ENCODE measurements around the gene MATCAP1. TPM values are rescaled to one million over a fixed set of nuclear protein-coding genes. Genes with fewer than 3 reads are reported as not detected.

MATCAP1 gene
- total RNA-seq, 1 donor from 2014 or later: 145 TPM

GRCh38 chr16:67169642-67170167 is 14.1 kb downstream of the MATCAP1 start:
- peak overlapping the region; percentile 77 for H3K4me3 Mint-ChIP-seq (ENCODE audit: low read depth)
- H3K4me1 Mint-ChIP-seq (ENCODE audit: low read depth): peaks cover 20% of the 10 kb centered on the region
- peak; percentile 70 for TF ChIP-seq CTCF (IDR thresholded peaks at IDR 0.05; ENCODE audit: unreplicated experiment)
- H3K36me3 Mint-ChIP-seq (ENCODE audit: insufficient read depth): no peaks in the 10 kb centered on the region
- peak overlapping the region; percentile 70 for H3K27ac Mint-ChIP-seq
- H3K9me3 Mint-ChIP-seq (ENCODE audit: low read depth): no peaks in the 10 kb centered on the region
- no peak for DNase-seq (ENCODE audit: low spot score, unreplicated experiment)
- H3K27me3 Mint-ChIP-seq: peaks cover 82% of the 10 kb centered on the region

GRCh38 chr16:67169011-67169451 is 14.7 kb downstream of the MATCAP1 start:
- Mint-ChIP-seq H3K4me3 (ENCODE audit: low read depth) (peak overlapping the region; percentile 21), H3K4me1 (ENCODE audit: low read depth) (peaks cover 20% of the 10 kb centered on the region), H3K9me3 (ENCODE audit: low read depth) (no peaks in the 10 kb centered on the region), H3K27ac (no peak overlapping the region), H3K27me3 (peaks cover 84% of the 10 kb centered on the region), H3K36me3 (ENCODE audit: insufficient read depth) (no peaks in the 10 kb centered on the region)
- no peak for DNase-seq (ENCODE audit: low spot score, unreplicated experiment)
- TF ChIP-seq CTCF (IDR thresholded peaks at IDR 0.05; ENCODE audit: unreplicated experiment): no peak

- Mint-ChIP-seq H3K9me3 (ENCODE audit: low read depth) (no peaks in the 10 kb centered on the region), H3K27ac (no peak overlapping the region)
Measured at GRCh38 chr16:67167588-67167987, 16.2 kb downstream of the MATCAP1 start.

GRCh38 chr16:67166598-67167168 is 17.1 kb downstream of the MATCAP1 start:
- no peak for TF ChIP-seq CTCF (IDR thresholded peaks at IDR 0.05; ENCODE audit: unreplicated experiment)
- Mint-ChIP-seq H3K4me3 (ENCODE audit: low read depth) (no peak overlapping the region), H3K36me3 (ENCODE audit: insufficient read depth) (no peaks in the 10 kb centered on the region), H3K4me1 (ENCODE audit: low read depth) (peaks cover 10% of the 10 kb centered on the region), H3K27me3 (peaks cover 80% of the 10 kb centered on the region), H3K9me3 (ENCODE audit: low read depth) (no peaks in the 10 kb centered on the region), H3K27ac (no peak overlapping the region)
- no peak for DNase-seq (ENCODE audit: low spot score, unreplicated experiment)

More at GRCh38 chr16:67167588-67167987, 16.2 kb downstream of the MATCAP1 start:
- H3K36me3 Mint-ChIP-seq (ENCODE audit: insufficient read depth): no peaks in the 10 kb centered on the region
- no peak for TF ChIP-seq CTCF (IDR thresholded peaks at IDR 0.05; ENCODE audit: unreplicated experiment)
- no peak for DNase-seq (ENCODE audit: low spot score, unreplicated experiment)
- H3K4me1 Mint-ChIP-seq (ENCODE audit: low read depth): peaks cover 10% of the 10 kb centered on the region
- peaks cover 78% of the 10 kb centered on the region for H3K27me3 Mint-ChIP-seq
- no peak overlapping the region for H3K4me3 Mint-ChIP-seq (ENCODE audit: low read depth)

- no peak overlapping the region for H3K27ac Mint-ChIP-seq
- no peak overlapping the region for H3K4me3 Mint-ChIP-seq (ENCODE audit: low read depth)
- no peaks in the 10 kb centered on the region for H3K9me3 Mint-ChIP-seq (ENCODE audit: low read depth)
- TF ChIP-seq CTCF (IDR thresholded peaks at IDR 0.05; ENCODE audit: unreplicated experiment): no peak
- no peak for DNase-seq (ENCODE audit: low spot score, unreplicated experiment)
- no peaks in the 10 kb centered on the region for H3K36me3 Mint-ChIP-seq (ENCODE audit: insufficient read depth)
- peaks cover 78% of the 10 kb centered on the region for H3K27me3 Mint-ChIP-seq
- peaks cover 9% of the 10 kb centered on the region for H3K4me1 Mint-ChIP-seq (ENCODE audit: low read depth)
Measured at GRCh38 chr16:67166110-67166547, 17.6 kb downstream of the MATCAP1 start.
